NCI-H187 treated with DMSO at 0.1 percent for 48 hours (cell line): ENCODE data around the gene KCTD16.

Experiments
- DNase-seq: peaks from one replicate; lab custom pipeline; 2025; lab: John Stamatoyannopoulos, UW

The KCTD16 gene

GRCh38 chr5:144207875-144208444 lies 37.3 kb downstream of the KCTD16 start:
- no peak for DNase-seq

- DNase-seq, result no peak
Observed at GRCh38 chr5:144209361-144209760, 38.7 kb downstream of the KCTD16 start.

- DNase-seq, result no peak
Observed at GRCh38 chr5:144210655-144211054, 40.0 kb downstream of the KCTD16 start.

- peak; percentile 45 for DNase-seq
Observed at GRCh38 chr5:144219869-144220268, 49.2 kb downstream of the KCTD16 start.

GRCh38 chr5:144227363-144227999 lies 56.8 kb downstream of the KCTD16 start:
- DNase-seq, result no peak

- DNase-seq, result no peak
Observed at GRCh38 chr5:144230806-144231205, 60.1 kb downstream of the KCTD16 start.

GRCh38 chr5:144232285-144232684 lies 61.6 kb downstream of the KCTD16 start:
- DNase-seq, result no peak

- no peak for DNase-seq
Observed at GRCh38 chr5:144236499-144236898, 65.8 kb downstream of the KCTD16 start.

- DNase-seq, result no peak
Observed at GRCh38 chr5:144237851-144238250, 67.2 kb downstream of the KCTD16 start.

- DNase-seq, result no peak
Observed at GRCh38 chr5:144247131-144247530, 76.5 kb downstream of the KCTD16 start.

GRCh38 chr5:144248015-144248414 lies 77.3 kb downstream of the KCTD16 start:
- DNase-seq, result no peak

GRCh38 chr5:144249755-144250464 lies 79.2 kb downstream of the KCTD16 start:
- no peak for DNase-seq

GRCh38 chr5:144254552-144254951 lies 83.9 kb downstream of the KCTD16 start:
- DNase-seq, result no peak

- no peak for DNase-seq
Observed at GRCh38 chr5:144260121-144260520, 89.4 kb downstream of the KCTD16 start.

- no peak for DNase-seq
Observed at GRCh38 chr5:144265643-144266247, 95.1 kb downstream of the KCTD16 start.

- no peak for DNase-seq
Observed at GRCh38 chr5:144267961-144268513, 97.4 kb downstream of the KCTD16 start.

- no peak for DNase-seq
Observed at GRCh38 chr5:144273232-144274027, 102.8 kb downstream of the KCTD16 start.

GRCh38 chr5:144275329-144275728 lies 104.7 kb downstream of the KCTD16 start:
- DNase-seq, result no peak

- DNase-seq, result no peak
Observed at GRCh38 chr5:144276034-144276822, 105.6 kb downstream of the KCTD16 start.

GRCh38 chr5:144281784-144282183 lies 111.1 kb downstream of the KCTD16 start:
- no peak for DNase-seq

GRCh38 chr5:144284036-144284435 lies 113.4 kb downstream of the KCTD16 start:
- DNase-seq, result no peak
